Common myeloid progenitor, CD34-positive (primary cell): ENCODE measurements around the gene FAM209A.
"Not testable (repeated sequence)": the region's sequence is repeated elsewhere in the genome, so short reads cannot be mapped to it uniquely, and the experiment has no call there.

Source experiments
- CTCF ChIA-PET: fragments of 350-600 bp; sonication (Branson Sonifier 250); formaldehyde crosslinking; loops from one replicate; lab custom pipeline; 2021; ENCODE audit warnings: antibody characterized with exemption; lab: Charles Lee
- POLR2A ChIA-PET: fragments of 350-600 bp; sonication (Branson Sonifier 250); formaldehyde crosslinking; loops from one replicate; lab custom pipeline; 2021; ENCODE audit warnings: antibody characterized with exemption; lab: Charles Lee
- DNase-seq, 3 donors: peaks; one replicate each; pipeline versions ENCODE4 v3.0.0 to v3.0.0-alpha.2; 2013
- H3K27ac ChIP-seq, 2 experiments: 1 replicate in 1 of 2; 2 replicates in 1 of 2; pipeline ENCODE4 v1.7.0; 2013; ENCODE audit warnings: inconsistent platforms in 2 of 2, low read length in 2 of 2, mild to moderate bottlenecking in 2 of 2, low read depth in 1 of 2, moderate library complexity in 1 of 2; ENCODE audit not compliant: severe bottlenecking in 2 of 2, insufficient read depth in 1 of 2, poor library complexity in 1 of 2
- H3K27me3 ChIP-seq, 5 experiments: replicated peaks in 2 of 5; 1 replicate in 3 of 5; 2 replicates in 2 of 5; pipeline versions ENCODE4 v1.6.1 to v1.7.0; 2013; ENCODE audit warnings: low read length in 4 of 5, mild to moderate bottlenecking in 2 of 5, moderate library complexity in 2 of 5, inconsistent platforms in 1 of 5; ENCODE audit not compliant: insufficient read depth in 5 of 5, control insufficient read depth in 4 of 5
- H3K36me3 ChIP-seq, 4 experiments: 1 replicate in 2 of 4; 2 replicates in 2 of 4; pipeline versions ENCODE4 v1.6.1 to v1.7.0; 2013; ENCODE audit warnings: low read length in 3 of 4, control low read depth in 1 of 4, mild to moderate bottlenecking in 1 of 4; ENCODE audit not compliant: control insufficient read depth in 4 of 4, insufficient read depth in 4 of 4
- H3K4me1 ChIP-seq, 4 experiments: 1 replicate in 3 of 4; 2 replicates in 1 of 4; pipeline versions ENCODE4 v1.6.1 to v1.7.1; 2013; ENCODE audit warnings: low read length in 3 of 4, mild to moderate bottlenecking in 3 of 4, control low read depth in 1 of 4, inconsistent platforms in 1 of 4, moderate library complexity in 1 of 4; ENCODE audit not compliant: control insufficient read depth in 4 of 4, insufficient read depth in 4 of 4; ENCODE audit errors: control extremely low read depth in 1 of 4
- H3K4me3 ChIP-seq, 7 experiments: 1 replicate in 4 of 7; 2 replicates in 3 of 7; pipeline versions ENCODE4 v1.5.1 to v1.7.0; 2013; ENCODE audit warnings: mild to moderate bottlenecking in 7 of 7, low read length in 6 of 7, moderate library complexity in 6 of 7, inconsistent platforms in 2 of 7, low read depth in 2 of 7, control low read depth in 1 of 7; ENCODE audit not compliant: insufficient read depth in 4 of 7, control insufficient read depth in 1 of 7; ENCODE audit errors: extremely low read depth in 1 of 7
- H3K9me3 ChIP-seq, 5 experiments: 1 replicate in 4 of 5; 2 replicates in 1 of 5; pipeline versions ENCODE4 v1.6.1 to v1.7.1; 2013; ENCODE audit warnings: low read length in 4 of 5, mild to moderate bottlenecking in 2 of 5, inconsistent platforms in 1 of 5, low read depth in 1 of 5, moderate library complexity in 1 of 5; ENCODE audit not compliant: control insufficient read depth in 4 of 5, insufficient read depth in 2 of 5; ENCODE audit errors: control extremely low read depth in 1 of 5
- WGBS: methylation state at CpG from one replicate; pipeline ENCODE4 v1.1.5; 2013; ENCODE audit not compliant: insufficient coverage; 5-methylcytosine and 5-hydroxymethylcytosine counted together

Gene FAM209A

GRCh38 chr20:56554869-56555268, 30.3 kb downstream of the FAM209A start:
- ChIA-PET CTCF (interaction anchor here (1.5 kb wide), 1 partner anchor 440 kb away, joined by 3 read pairs; no protein-coding TSS in a partner anchor), POLR2A (interaction anchor here (0.6 to 0.9 kb wide), 2 partner anchors 24 to 144 kb away, joined by 3 to 5 read pairs; no protein-coding TSS in a partner anchor)
- Histone ChIP-seq H3K4me3 (peak overlapping the region in 2 of 7 experiments; percentile 22 to 39), H3K4me1 (peaks cover 6 to 13% (median 9%) of the 10 kb centered on the region in 4 experiments), H3K27me3 (peaks cover 0 to under 1% (median 0%) of the 10 kb centered on the region in 5 experiments), H3K9me3 (no peaks in the 10 kb centered on the region), H3K27ac (no peak overlapping the region), H3K36me3 (no peaks in the 10 kb centered on the region)
- WGBS = 0% methylated on average over 3 of the region's 4 CpGs
- peak; percentile 47 to 92 (median 88) for DNase-seq

DNA sequence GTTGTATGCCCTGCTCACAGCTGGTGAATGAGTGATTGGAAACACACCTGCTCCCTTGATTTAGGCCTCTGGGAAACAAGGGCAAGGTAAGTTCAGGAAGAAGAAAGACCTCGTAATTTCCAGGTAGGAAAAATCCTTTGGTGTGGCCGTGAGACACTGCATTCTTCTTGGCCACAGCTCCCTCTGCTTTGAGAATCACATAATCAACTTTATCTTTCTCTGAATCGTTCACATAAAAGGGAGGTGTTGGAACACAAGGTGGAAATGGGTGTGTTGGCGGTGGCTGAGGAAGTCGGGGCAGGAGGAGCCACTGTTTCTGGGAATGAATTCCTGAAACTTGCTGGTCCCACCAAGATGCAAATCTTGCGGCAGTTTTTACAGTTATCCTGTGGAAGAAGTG, 34.4 kb downstream of the FAM209A start:
- ChIA-PET POLR2A (no interaction called here), CTCF (interaction anchor here (0.8 to 1.0 kb wide), 2 partner anchors 9 to 10 kb away, joined by 3 read pairs; no protein-coding TSS in a partner anchor)
- 70% methylated on average over 3 of the region's 6 CpGs for WGBS
- no peaks in the 10 kb centered on the region for H3K9me3 ChIP-seq
- no peak overlapping the region for H3K27ac ChIP-seq
- no peak overlapping the region for H3K4me3 ChIP-seq
- no peaks in the 10 kb centered on the region for H3K36me3 ChIP-seq
- no peak for DNase-seq
- H3K4me1 ChIP-seq = peaks cover 6 to 13% (median 9%) of the 10 kb centered on the region in 4 experiments
- H3K27me3 ChIP-seq = peaks cover 0 to 3% (median 0%) of the 10 kb centered on the region in 5 experiments

DNA sequence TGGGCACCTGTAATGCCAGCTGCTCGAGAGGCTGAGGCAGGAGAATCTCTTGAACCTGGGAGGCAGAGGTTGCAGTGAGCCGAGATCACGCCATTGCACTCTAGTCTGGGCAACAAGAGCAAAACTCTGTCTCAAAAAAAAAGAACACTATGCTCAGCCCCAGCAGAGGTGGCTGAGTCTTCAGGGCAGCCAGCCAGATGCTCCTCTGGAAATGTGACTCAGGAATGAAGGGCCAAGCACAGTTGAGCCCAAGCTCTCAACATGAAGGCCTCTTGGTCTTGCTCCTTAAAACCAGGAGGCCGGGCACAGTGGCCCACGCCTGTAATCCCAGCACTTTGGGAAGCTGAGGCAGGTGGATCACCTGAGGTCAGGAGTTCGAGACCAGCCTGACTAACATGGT, 40.0 kb downstream of the FAM209A start:
- POLR2A ChIA-PET, H3K4me1 ChIP-seq, DNase-seq, H3K9me3 ChIP-seq, H3K36me3 ChIP-seq, H3K4me3 ChIP-seq, H3K27ac ChIP-seq, H3K27me3 ChIP-seq: not testable (repeated sequence)
- CTCF ChIA-PET = interaction anchor here (0.6 to 2.8 kb wide), 3 partner anchors 9 to 230 kb away, joined by 3 to 10 read pairs (median 3); no protein-coding TSS in a partner anchor
- WGBS = 88% methylated on average over 6 of the region's 6 CpGs

- Histone ChIP-seq H3K36me3 (no peaks in the 10 kb centered on the region), H3K4me3 (no peak overlapping the region), H3K27ac (no peak overlapping the region), H3K27me3 (peaks cover 0 to 4% (median 0%) of the 10 kb centered on the region in 5 experiments), H3K4me1 (no peaks in the 10 kb centered on the region), H3K9me3 (no peaks in the 10 kb centered on the region)
- ChIA-PET CTCF (interaction anchor here (1.2 to 2.8 kb wide), 2 partner anchors 10 to 14 kb away, joined by 3 to 10 read pairs; no protein-coding TSS in a partner anchor), POLR2A (no interaction called here)
- DNase-seq = no peak
- WGBS = 85% methylated on average over 3 of the region's 4 CpGs
These were observed 41.0 kb downstream of the FAM209A start for GRCh38 chr20:56565511-56565910.

GRCh38 chr20:56566621-56567020, 42.1 kb downstream of the FAM209A start:
- DNase-seq = no peak
- WGBS = 96% methylated on average over 2 of the region's 3 CpGs
- POLR2A ChIA-PET = no interaction called here

DNA sequence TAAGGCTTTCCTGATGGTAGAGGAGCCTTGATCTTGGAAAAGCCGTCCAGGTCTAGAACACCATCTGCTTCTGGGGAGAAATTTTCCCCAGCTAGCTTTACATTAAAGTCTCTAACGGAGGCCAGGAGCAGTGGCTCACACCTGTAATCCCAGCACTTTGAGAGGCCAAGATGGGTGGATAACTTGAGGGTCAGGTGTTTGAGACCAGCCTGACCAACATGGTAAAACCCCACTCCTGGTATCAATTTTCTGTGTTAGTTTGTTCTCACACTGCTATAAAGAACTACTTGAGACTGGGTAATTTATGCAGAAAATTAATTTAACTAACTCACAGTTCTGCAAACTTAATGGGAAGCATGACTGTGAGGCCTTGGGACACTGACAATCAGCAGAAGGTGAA, 46.3 kb downstream of the FAM209A start:
- Histone ChIP-seq H3K4me1 (no peaks in the 10 kb centered on the region), H3K27me3 (peaks cover 0 to 5% (median 3%) of the 10 kb centered on the region in 5 experiments), H3K36me3 (no peaks in the 10 kb centered on the region), H3K9me3 (peaks cover 0 to 4% (median 0%) of the 10 kb centered on the region in 5 experiments), H3K4me3 (no peak overlapping the region), H3K27ac (no peak overlapping the region)
- no CpG with 5 or more reads among the region's 2 CpGs for WGBS
- CTCF ChIA-PET = no interaction called here
- no peak for DNase-seq
- POLR2A ChIA-PET = no interaction called here

More at GRCh38 chr20:56566621-56567020, 42.1 kb downstream of the FAM209A start:
- Histone ChIP-seq H3K9me3 (peaks cover 0 to 4% (median 0%) of the 10 kb centered on the region in 5 experiments), H3K36me3 (no peaks in the 10 kb centered on the region), H3K27me3 (peaks cover 0 to 4% (median 0%) of the 10 kb centered on the region in 5 experiments), H3K4me3 (no peak overlapping the region), H3K27ac (no peak overlapping the region), H3K4me1 (no peaks in the 10 kb centered on the region)
- CTCF ChIA-PET = interaction anchor here (1.2 to 2.8 kb wide), 2 partner anchors 11 to 16 kb away, joined by 3 to 10 read pairs; no protein-coding TSS in a partner anchor

DNA sequence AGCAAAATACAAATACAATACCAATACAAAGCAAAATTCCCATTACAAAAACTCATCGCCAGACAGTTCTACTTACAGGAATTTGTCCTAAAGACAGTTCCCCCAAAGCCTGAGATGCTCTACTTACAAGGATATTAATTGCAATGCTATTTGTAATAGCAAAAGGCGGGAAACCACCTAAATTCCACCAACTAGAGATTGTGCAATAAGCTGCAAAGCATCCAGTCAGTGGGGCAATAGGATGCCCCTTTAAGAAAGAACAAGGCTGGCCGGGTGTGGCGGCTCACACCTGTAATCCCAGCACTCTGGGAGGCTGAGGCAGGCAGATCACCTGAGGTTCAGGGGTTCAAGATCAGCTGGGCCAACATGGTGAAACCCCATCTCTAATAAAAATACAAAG, 47.6 kb downstream of the FAM209A start:
- ChIA-PET POLR2A (no interaction called here), CTCF (interaction anchor here (2.1 kb wide), 1 partner anchor 22 kb away, joined by 7 read pairs; no protein-coding TSS in a partner anchor)

More for the DNA sequence above, 47.6 kb downstream of the FAM209A start:
- no peak for DNase-seq
- H3K4me1 ChIP-seq = no peaks in the 10 kb centered on the region
- WGBS = 88% methylated on average over 1 of the region's 4 CpGs
- no peak overlapping the region for H3K27ac ChIP-seq
- H3K36me3 ChIP-seq = no peaks in the 10 kb centered on the region
- H3K4me3 ChIP-seq = no peak overlapping the region
- H3K27me3 ChIP-seq = peaks cover 0 to 5% (median 2%) of the 10 kb centered on the region in 5 experiments
- H3K9me3 ChIP-seq = peaks cover 0 to 4% (median 0%) of the 10 kb centered on the region in 5 experiments
